Esophagus muscularis mucosa (tissue), 4 donors: Measurements from ENCODE around the gene EMC10.

Experiments
- CTCF ChIP-seq, 3 experiments: fragments of 200-600 bp in 2 of 3; fragments of 450-650 bp in 1 of 3; sonication (generic) in 2 of 3; IDR thresholded peaks; one replicate each; pipeline ENCODE4 v1.5.1; 2017 to 2019; ENCODE audit warnings: antibody characterized with exemption in 3 of 3, mild to moderate bottlenecking in 2 of 3, moderate library complexity in 1 of 3
- EP300 ChIP-seq: sonication (generic); formaldehyde crosslinking; IDR thresholded peaks from one replicate; pipeline ENCODE4 v1.6.1; 2017; ENCODE audit warnings: antibody characterized with exemption
- POLR2A ChIP-seq: fragments of 450-650 bp; IDR thresholded peaks from one replicate; pipeline ENCODE4 v1.6.1; 2017; ENCODE audit warnings: antibody characterized with exemption, moderate library complexity, mild to moderate bottlenecking, low read depth
- POLR2AphosphoS5 ChIP-seq, 2 donors: sonication (generic); formaldehyde crosslinking; IDR thresholded peaks; one replicate each; pipeline ENCODE4 v1.6.1; 2017; ENCODE audit warnings: antibody characterized with exemption in 2 of 2

GRCh38 chr19:50493171-50493570, 16.9 kb downstream of the EMC10 start:
- TF ChIP-seq CTCF (IDR thresholded peaks at IDR 0.05): no peak
- no peak for TF ChIP-seq POLR2A
- no peak for TF ChIP-seq POLR2AphosphoS5 (IDR thresholded peaks at IDR 0.05)
- TF ChIP-seq EP300: no peak
